ENCODE measurements around the gene ATG10.
"Not testable (repeated sequence)": the region's sequence is repeated elsewhere in the genome, so short reads cannot be mapped to it uniquely, and the experiment has no call there.

GRCh38 chr5:81958129-81958528, 13.7 kb upstream of the ATG10 start:
- not testable (repeated sequence) for TF ChIP-seq CTCF (conservative IDR thresholded peaks at IDR 0.05; ENCODE audit: low read depth in 2 of 2); EZH2 (IDR thresholded peaks at IDR 0.05; ENCODE audit: low read depth, unreplicated experiment); NANOG (IDR thresholded peaks at IDR 0.05; ENCODE audit: borderline replicate concordance); CREB1 (CRISPR knock-in tag; IDR thresholded peaks at IDR 0.05; ENCODE audit: low read depth); EZH2phosphoT487 (IDR thresholded peaks at IDR 0.05; ENCODE audit: unreplicated experiment)
